Ovary (tissue), 3 donors: ENCODE results near the gene NRARP.

ENCODE experiments used
- CTCF ChIP-seq, 3 donors: fragments of 450-650 bp in 2 of 3; fragments of 200-600 bp in 1 of 3; IDR thresholded peaks; one replicate each; pipeline versions ENCODE4 v1.5.1 to v1.8.0; 2016 to 2022; ENCODE audit warnings: antibody characterized with exemption in 3 of 3, mild to moderate bottlenecking in 1 of 3
- POLR2A ChIP-seq: fragments of 450-650 bp; IDR thresholded peaks from one replicate; pipeline ENCODE4 v1.6.1; 2017; ENCODE audit warnings: antibody characterized with exemption, mild to moderate bottlenecking, moderate library complexity
- donor health status: DM: no; HTN: no; CAD: no.

DNA sequence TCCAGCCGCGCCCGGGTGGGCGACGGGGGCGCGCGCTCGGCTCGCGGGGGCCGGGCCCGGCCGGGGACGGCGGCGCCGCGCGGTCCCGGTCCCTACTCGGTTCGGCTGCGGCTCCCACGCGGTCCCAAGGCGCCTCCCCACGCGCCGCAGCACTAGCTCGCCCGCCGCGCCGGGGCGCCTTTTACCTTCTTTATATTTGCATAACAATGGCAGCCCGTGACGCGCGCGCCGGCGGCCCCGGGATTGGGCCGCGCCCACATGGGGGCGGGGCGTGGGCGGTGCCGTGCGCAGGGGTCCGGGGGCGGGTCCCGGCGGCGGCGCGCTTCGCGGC is at the start of gene NRARP:
- TF ChIP-seq POLR2A: no peak
- no peak for TF ChIP-seq CTCF (IDR thresholded peaks at IDR 0.05)
